BJ (cell line): Measurements from ENCODE around the gene AGPAT3. TPM values are rescaled to one million over a fixed set of nuclear protein-coding genes. Genes with fewer than 3 reads are reported as not detected.

Source experiments
- CTCF ChIA-PET: fragments of 350-600 bp; formaldehyde crosslinking; extraction: SDS; loops from one replicate; lab custom pipeline; 2021; ENCODE audit warnings: antibody characterized with exemption, inconsistent platforms; lab: Yijun Ruan, JAX
- POLR2A ChIA-PET: fragments of 300-600 bp; sonication (Branson Sonifier 250); formaldehyde crosslinking; extraction: SDS; loops from one replicate; lab custom pipeline; 2021; ENCODE audit warnings: antibody characterized with exemption; lab: Charles Lee
- DNase-seq: peaks from one replicate; pipeline ENCODE4 v3.0.0-alpha.2; 2011; ENCODE audit warnings: low read depth
- H3K27me3 ChIP-seq: 2 replicates; pipeline ENCODE4 v1.6.0; 2011; ENCODE audit warnings: low read length; ENCODE audit not compliant: control insufficient read depth, insufficient read depth
- H3K36me3 ChIP-seq: 2 replicates; pipeline ENCODE4 v1.5.1; 2011; ENCODE audit warnings: low read length; ENCODE audit not compliant: control insufficient read depth, insufficient read depth
- H3K4me3 ChIP-seq: 2 replicates; pipeline ENCODE4 v1.5.1; 2011; ENCODE audit warnings: low read depth, mild to moderate bottlenecking, control low read depth, low read length
- polyA plus RNA-seq: library from polyadenylated mRNA; depleted of rRNA; stranded (reverse); fragments of >200 nt; gene quantifications from 2 replicates; pipeline ENCODE4 v1.2.3, GENCODE V29; 2011
- TF ChIP-seq, protein P1 (sequence below): IDR thresholded peaks from 2 replicates; pipeline ENCODE4 v1.5.1; 2011; ENCODE audit warnings: low read depth, mild to moderate bottlenecking, control low read depth, inconsistent platforms, low read length, moderate library complexity; ENCODE audit not compliant: insufficient read depth

AGPAT3 gene
- polyA plus RNA-seq, 1 experiment = 68.5 TPM

- H3K36me3 ChIP-seq = no peaks in the 10 kb centered on the region; the same call in 1 of the 2 replicates
- H3K27me3 ChIP-seq = no peaks in the 10 kb centered on the region
- TF ChIP-seq, protein P1, sequence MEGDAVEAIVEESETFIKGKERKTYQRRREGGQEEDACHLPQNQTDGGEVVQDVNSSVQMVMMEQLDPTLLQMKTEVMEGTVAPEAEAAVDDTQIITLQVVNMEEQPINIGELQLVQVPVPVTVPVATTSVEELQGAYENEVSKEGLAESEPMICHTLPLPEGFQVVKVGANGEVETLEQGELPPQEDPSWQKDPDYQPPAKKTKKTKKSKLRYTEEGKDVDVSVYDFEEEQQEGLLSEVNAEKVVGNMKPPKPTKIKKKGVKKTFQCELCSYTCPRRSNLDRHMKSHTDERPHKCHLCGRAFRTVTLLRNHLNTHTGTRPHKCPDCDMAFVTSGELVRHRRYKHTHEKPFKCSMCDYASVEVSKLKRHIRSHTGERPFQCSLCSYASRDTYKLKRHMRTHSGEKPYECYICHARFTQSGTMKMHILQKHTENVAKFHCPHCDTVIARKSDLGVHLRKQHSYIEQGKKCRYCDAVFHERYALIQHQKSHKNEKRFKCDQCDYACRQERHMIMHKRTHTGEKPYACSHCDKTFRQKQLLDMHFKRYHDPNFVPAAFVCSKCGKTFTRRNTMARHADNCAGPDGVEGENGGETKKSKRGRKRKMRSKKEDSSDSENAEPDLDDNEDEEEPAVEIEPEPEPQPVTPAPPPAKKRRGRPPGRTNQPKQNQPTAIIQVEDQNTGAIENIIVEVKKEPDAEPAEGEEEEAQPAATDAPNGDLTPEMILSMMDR = no peak
- POLR2A ChIA-PET = no interaction called here
- no peak overlapping the region for H3K4me3 ChIP-seq
- CTCF ChIA-PET = no interaction called here
- DNase-seq = no peak
These were observed 25.0 kb downstream of the AGPAT3 start for GRCh38 chr21:43890042-43890441.

DNA sequence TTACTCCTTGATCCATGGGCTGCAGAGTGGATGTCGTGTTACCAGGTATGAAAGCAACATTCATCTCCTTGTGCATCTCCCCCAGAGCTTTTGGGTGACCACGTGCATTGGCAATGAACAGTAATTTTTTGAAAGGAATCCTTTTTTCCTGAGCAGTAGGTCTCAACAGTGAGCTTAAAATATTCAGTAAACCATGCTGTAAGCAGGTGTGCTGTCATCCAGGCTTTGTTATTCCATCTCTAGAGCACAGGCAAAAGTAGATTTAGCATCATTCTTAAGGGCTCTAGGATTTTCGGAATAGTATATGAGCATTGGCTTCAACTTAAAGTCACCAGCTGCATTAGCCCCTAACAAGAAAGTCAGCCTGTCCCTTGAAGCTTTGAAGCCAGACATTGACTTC lies 27.3 kb downstream of the AGPAT3 start:
- POLR2A ChIA-PET = no interaction called here
- no peaks in the 10 kb centered on the region for H3K27me3 ChIP-seq
- H3K4me3 ChIP-seq = no peak overlapping the region
- TF ChIP-seq, protein P1 = no peak
- no peak for DNase-seq
- H3K36me3 ChIP-seq = no peaks in the 10 kb centered on the region; the same call in 1 of the 2 replicates
- CTCF ChIA-PET = interaction anchor here (1.3 kb wide), 1 partner anchor 12 kb away, joined by 3 read pairs; no protein-coding TSS in a partner anchor

DNA sequence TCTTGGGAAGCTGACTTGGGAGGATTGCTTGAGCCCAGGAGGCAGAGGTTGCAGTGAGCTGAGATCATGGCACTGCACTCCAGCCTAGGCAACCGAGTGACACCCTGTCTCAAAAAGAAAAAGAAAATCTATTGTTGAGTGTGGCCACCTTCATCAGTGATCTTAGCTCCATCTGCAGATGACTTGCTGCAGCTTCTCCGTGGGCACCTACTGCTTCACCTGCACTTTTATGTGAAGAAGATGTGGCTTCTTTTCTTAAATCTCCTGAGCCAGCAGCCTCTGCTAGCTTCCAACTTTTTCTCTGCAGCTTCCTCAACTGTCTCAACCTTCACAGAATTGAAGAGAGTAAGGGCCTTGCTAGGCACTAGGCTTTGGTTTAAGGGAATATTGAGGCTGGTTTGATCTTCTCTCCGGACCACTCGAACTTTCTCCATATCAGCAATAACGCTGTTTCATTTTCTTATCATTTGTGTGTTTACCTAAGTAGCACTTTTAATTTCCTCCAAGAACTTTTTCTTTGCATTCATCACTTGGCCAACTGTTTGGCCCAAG lies 28.0 kb downstream of the AGPAT3 start:
- Histone ChIP-seq H3K27me3 (no peaks in the 10 kb centered on the region), H3K4me3 (no peak overlapping the region), H3K36me3 (no peaks in the 10 kb centered on the region; the same call in 1 of the 2 replicates)
- CTCF ChIA-PET = interaction anchor here (1.3 kb wide), 1 partner anchor 11 kb away, joined by 3 read pairs; no protein-coding TSS in a partner anchor
- POLR2A ChIA-PET = no interaction called here
- DNase-seq = no peak
- TF ChIP-seq, protein P1 = no peak

DNA sequence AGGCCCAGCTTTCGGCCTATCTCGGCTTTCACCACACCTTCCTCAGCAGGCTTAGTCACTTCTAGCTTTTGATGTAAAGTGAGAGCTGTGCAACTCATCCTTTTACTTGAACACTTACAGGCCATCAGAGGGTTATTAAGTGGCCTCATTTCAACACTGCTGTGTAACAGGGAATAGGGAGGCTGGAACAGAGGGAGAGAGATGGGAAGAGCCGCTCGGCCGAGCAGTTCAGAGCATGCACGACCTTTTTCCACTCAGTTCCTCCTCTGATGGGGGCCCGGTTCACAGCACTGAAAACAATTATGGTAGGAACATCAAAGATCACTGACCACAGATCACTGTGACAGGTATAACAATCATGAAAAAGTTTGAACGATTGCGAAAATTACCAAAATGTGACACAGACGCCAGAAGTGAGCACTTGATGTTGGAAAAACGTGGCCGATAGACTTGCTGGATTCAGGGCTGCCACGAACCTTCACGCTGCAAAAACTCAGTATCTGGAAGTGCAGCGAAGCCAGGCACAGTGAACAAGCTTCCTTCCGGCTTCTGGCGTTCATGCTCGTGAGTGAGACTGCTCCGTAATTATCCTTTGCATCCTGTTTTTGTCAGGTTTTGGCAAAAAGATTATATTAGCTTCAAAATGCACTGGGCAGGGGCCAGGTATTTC lies 28.6 kb downstream of the AGPAT3 start:
- no peaks in the 10 kb centered on the region for H3K27me3 ChIP-seq
- no peaks in the 10 kb centered on the region; the same call in 1 of the 2 replicates for H3K36me3 ChIP-seq
- TF ChIP-seq, protein P1 = no peak
- no peak for DNase-seq
- no peak overlapping the region for H3K4me3 ChIP-seq
- CTCF ChIA-PET = interaction anchor here (1.2 kb wide), 1 partner anchor 9 kb away, joined by 3 read pairs; no protein-coding TSS in a partner anchor
- POLR2A ChIA-PET = no interaction called here

- H3K4me3 ChIP-seq = no peak overlapping the region
- H3K36me3 ChIP-seq = no peaks in the 10 kb centered on the region; the same call in none of the 2 replicates
- CTCF ChIA-PET = interaction anchor here (1.2 kb wide), 1 partner anchor 10 kb away, joined by 3 read pairs; no protein-coding TSS in a partner anchor
- H3K27me3 ChIP-seq = no peaks in the 10 kb centered on the region
- TF ChIP-seq, protein P1 = no peak
- POLR2A ChIA-PET = no interaction called here
- no peak for DNase-seq
These were observed 29.2 kb downstream of the AGPAT3 start for GRCh38 chr21:43894206-43894577.
